ENCODE data around the gene PLIN5.
"Not testable (repeated sequence)": the region's sequence is repeated elsewhere in the genome, so short reads cannot be mapped to it uniquely, and the experiment has no call there.

Gene PLIN5

GRCh38 chr19:4529924-4530522 lies 5.0 kb downstream of the PLIN5 start:
- DNase-seq (ENCODE audit: insufficient read length, low spot score) (no peak), FAIRE-seq (no peak)
- no peak for TF ChIP-seq POLR2A (IDR thresholded peaks at IDR 0.05; ENCODE audit: low read depth, low read length)

GRCh38 chr19:4528843-4529242 lies 6.2 kb downstream of the PLIN5 start:
- FAIRE-seq (no peak), DNase-seq (ENCODE audit: insufficient read length, low spot score) (no peak)
- no peak for TF ChIP-seq POLR2A (IDR thresholded peaks at IDR 0.05; ENCODE audit: low read depth, low read length)

- not testable (repeated sequence) for DNase-seq (ENCODE audit: insufficient read length, low spot score); FAIRE-seq
These were observed 7.6 kb downstream of the PLIN5 start for GRCh38 chr19:4527377-4527776.

- TF ChIP-seq POLR2A (IDR thresholded peaks at IDR 0.05; ENCODE audit: low read depth, low read length), result no peak
- FAIRE-seq (no peak), DNase-seq (ENCODE audit: insufficient read length, low spot score) (no peak)
These were observed 9.4 kb downstream of the PLIN5 start for GRCh38 chr19:4525563-4526002.

- no peak for TF ChIP-seq POLR2A (IDR thresholded peaks at IDR 0.05; ENCODE audit: low read depth, low read length)
- DNase-seq (ENCODE audit: insufficient read length, low spot score) (peak; percentile 82), FAIRE-seq (no peak)
These were observed 10.0 kb downstream of the PLIN5 start for GRCh38 chr19:4524808-4525562.

- DNase-seq (ENCODE audit: insufficient read length, low spot score), result peak; percentile 80
- no peak for FAIRE-seq
- no peak for TF ChIP-seq POLR2A (IDR thresholded peaks at IDR 0.05; ENCODE audit: low read depth, low read length)
These were observed 11.5 kb downstream of the PLIN5 start for GRCh38 chr19:4523306-4524110.

GRCh38 chr19:4522291-4523002 lies 12.6 kb downstream of the PLIN5 start:
- no peak for TF ChIP-seq POLR2A (IDR thresholded peaks at IDR 0.05; ENCODE audit: low read depth, low read length)
- FAIRE-seq, result no peak
- no peak for DNase-seq (ENCODE audit: insufficient read length, low spot score)

GRCh38 chr19:4521888-4522242 lies 13.2 kb downstream of the PLIN5 start:
- no peak for FAIRE-seq
- TF ChIP-seq POLR2A (IDR thresholded peaks at IDR 0.05; ENCODE audit: low read depth, low read length), result no peak
- DNase-seq (ENCODE audit: insufficient read length, low spot score), result no peak

GRCh38 chr19:4521170-4521887 lies 13.7 kb downstream of the PLIN5 start:
- DNase-seq (ENCODE audit: insufficient read length, low spot score) (no peak), FAIRE-seq (no peak)
- no peak for TF ChIP-seq POLR2A (IDR thresholded peaks at IDR 0.05; ENCODE audit: low read depth, low read length)

GRCh38 chr19:4519521-4520277 lies 15.3 kb downstream of the PLIN5 start:
- no peak for TF ChIP-seq POLR2A (IDR thresholded peaks at IDR 0.05; ENCODE audit: low read depth, low read length)
- no peak for DNase-seq (ENCODE audit: insufficient read length, low spot score)
- no peak for FAIRE-seq

- DNase-seq (ENCODE audit: insufficient read length, low spot score) (no peak), FAIRE-seq (no peak)
- no peak for TF ChIP-seq POLR2A (IDR thresholded peaks at IDR 0.05; ENCODE audit: low read depth, low read length)
These were observed 15.9 kb downstream of the PLIN5 start for GRCh38 chr19:4519172-4519496.

- DNase-seq (ENCODE audit: insufficient read length, low spot score) (peak; percentile 73), FAIRE-seq (no peak)
- no peak for TF ChIP-seq POLR2A (IDR thresholded peaks at IDR 0.05; ENCODE audit: low read depth, low read length)
These were observed 16.5 kb downstream of the PLIN5 start, which contains the start of gene PLIN4 for GRCh38 chr19:4518345-4519171. TSS of gene PLIN4 (minus strand) at chr19:4518486. CDS start at chr19:4518272, 214 bp downstream.

All from H54 (cell line).